HEK293 (cell line): ENCODE results near the gene FRMD4A.

Experiments
- CTCF ChIA-PET: fragments of 350-600 bp; formaldehyde crosslinking; extraction: SDS; loops from one replicate; lab custom pipeline; 2021; ENCODE audit warnings: antibody characterized with exemption; lab: Yijun Ruan, JAX
- POLR2A ChIA-PET: fragments of 300-600 bp; formaldehyde crosslinking; extraction: SDS; loops from one replicate; lab custom pipeline; 2020; ENCODE audit warnings: antibody characterized with exemption, inconsistent platforms; lab: Yijun Ruan, JAX
- H3K27ac ChIP-seq: fragments of 200-500 bp; sonication (Bioruptor generic); 2 replicates; pipeline ENCODE4 v1.5.1; 2014; ENCODE audit warnings: low read depth, low read length, control low read depth, inconsistent platforms; ENCODE audit errors: extremely low read depth
- H3K36me3 ChIP-seq, 2 experiments: fragments of 200-500 bp in 1 of 2; sonication (Bioruptor generic) in 1 of 2; 1 replicate in 1 of 2; 2 replicates in 1 of 2; pipeline ENCODE4 v1.5.1; 2014 to 2017; ENCODE audit warnings: inconsistent platforms in 2 of 2, low read length in 2 of 2; ENCODE audit not compliant: control insufficient read depth in 2 of 2, insufficient read depth in 1 of 2
- H3K4me1 ChIP-seq: fragments of 200-500 bp; sonication (Bioruptor generic); 2 replicates; pipeline ENCODE4 v1.5.1; 2014; ENCODE audit warnings: mild to moderate bottlenecking, low read length, inconsistent platforms; ENCODE audit not compliant: control insufficient read depth, insufficient read depth
- H3K4me3 ChIP-seq: 2 replicates; pipeline ENCODE4 v1.5.1; 2011; ENCODE audit warnings: low read depth, mild to moderate bottlenecking, control low read depth, low read length, moderate library complexity
- H3K9me3 ChIP-seq: fragments of 200-500 bp; sonication (Bioruptor generic); 2 replicates; pipeline ENCODE4 v1.5.1; 2014; ENCODE audit warnings: low read depth, low read length, inconsistent platforms; ENCODE audit not compliant: control insufficient read depth, insufficient read depth
- FEZF1 ChIP-seq: fragments of 450-650 bp; formaldehyde crosslinking; IDR thresholded peaks from 2 replicates; pipeline ENCODE4 v1.5.1; 2016; ENCODE audit warnings: missing biosample characterization, missing genetic modification characterization
- GLIS2 ChIP-seq: fragments of 450-650 bp; formaldehyde crosslinking; IDR thresholded peaks from 2 replicates; pipeline ENCODE4 v1.5.1; 2016; ENCODE audit warnings: missing biosample characterization, missing genetic modification characterization
- PBX3 ChIP-seq: sonication (generic); formaldehyde crosslinking; IDR thresholded peaks from 2 replicates; pipeline ENCODE4 v1.8.1; 2022; ENCODE audit warnings: mild to moderate bottlenecking, moderate library complexity, missing genetic modification reagents
- PRDM6 ChIP-seq: fragments of 450-650 bp; formaldehyde crosslinking; IDR thresholded peaks from 2 replicates; pipeline ENCODE4 v1.5.1; 2017; ENCODE audit warnings: missing biosample characterization, missing genetic modification characterization
- REPIN1 ChIP-seq: fragments of 450-650 bp; formaldehyde crosslinking; IDR thresholded peaks from 2 replicates; pipeline ENCODE4 v1.5.1; 2017; ENCODE audit warnings: missing biosample characterization, missing genetic modification characterization, low read depth
- SP2 ChIP-seq: fragments of 450-650 bp; formaldehyde crosslinking; IDR thresholded peaks from 2 replicates; pipeline ENCODE4 v1.5.1; 2016; ENCODE audit warnings: missing biosample characterization, missing genetic modification characterization
- ZBTB49 ChIP-seq: fragments of 450-650 bp; formaldehyde crosslinking; IDR thresholded peaks from 2 replicates; pipeline ENCODE4 v1.5.1; 2016; ENCODE audit warnings: missing biosample characterization, missing genetic modification characterization, low read depth
- ZNF148 ChIP-seq: fragments of 450-650 bp; formaldehyde crosslinking; IDR thresholded peaks from 2 replicates; pipeline ENCODE4 v1.5.0; 2017; ENCODE audit warnings: missing biosample characterization, missing genetic modification characterization, borderline replicate concordance
- ZNF221 ChIP-seq: fragments of 450-650 bp; formaldehyde crosslinking; IDR thresholded peaks from 2 replicates; pipeline ENCODE4 v1.5.1; 2017; ENCODE audit warnings: missing biosample characterization, missing genetic modification characterization, borderline replicate concordance
- ZNF239 ChIP-seq: fragments of 450-650 bp; formaldehyde crosslinking; IDR thresholded peaks from 2 replicates; pipeline ENCODE4 v1.5.1; 2016; ENCODE audit warnings: missing biosample characterization, missing genetic modification characterization
- ZNF335 ChIP-seq: fragments of 450-650 bp; formaldehyde crosslinking; conservative IDR thresholded peaks from 2 replicates; pipeline ENCODE4 v1.5.1; 2016; ENCODE audit warnings: missing biosample characterization, missing genetic modification characterization
- ZNF423 ChIP-seq: fragments of 450-650 bp; formaldehyde crosslinking; IDR thresholded peaks from 2 replicates; pipeline ENCODE4 v1.5.1; 2016; ENCODE audit warnings: missing biosample characterization, missing genetic modification characterization
- ZNF426 ChIP-seq: fragments of 450-650 bp; formaldehyde crosslinking; IDR thresholded peaks from 2 replicates; pipeline ENCODE4 v1.5.1; 2017; ENCODE audit warnings: missing biosample characterization, missing genetic modification characterization, mild to moderate bottlenecking, inconsistent platforms, moderate library complexity
- ZNF692 ChIP-seq: fragments of 450-650 bp; formaldehyde crosslinking; IDR thresholded peaks from 2 replicates; pipeline ENCODE4 v1.5.1; 2016; ENCODE audit warnings: missing biosample characterization, missing genetic modification characterization
- ZNF747 ChIP-seq: fragments of 450-650 bp; formaldehyde crosslinking; IDR thresholded peaks from 2 replicates; pipeline ENCODE4 v1.5.1; 2016; ENCODE audit warnings: missing biosample characterization, missing genetic modification characterization

FRMD4A gene

GRCh38 chr10:13634207-13634606 is 696.5 kb downstream of the FRMD4A start (continued):
- TF ChIP-seq REPIN1 (tag by site-specific recombination) (no peak), ZNF423 (tag by site-specific recombination) (no peak), PBX3 (CRISPR knock-in tag) (no peak), ZNF747 (tag by site-specific recombination) (no peak), ZNF239 (tag by site-specific recombination) (no peak), PRDM6 (tag by site-specific recombination) (no peak), ZNF148 (tag by site-specific recombination) (no peak), ZNF692 (tag by site-specific recombination) (no peak), ZBTB49 (tag by site-specific recombination) (no peak), ZNF426 (tag by site-specific recombination) (no peak)

- ChIA-PET CTCF (interaction anchor here (1.3 to 1.6 kb wide), 2 partner anchors 20 to 26 kb away, joined by 3 read pairs; no protein-coding TSS in a partner anchor), POLR2A (interaction anchor here (1.2 kb wide), 1 partner anchor 47 kb away, joined by 3 read pairs; the partner anchor contains the start of gene PRPF18)
- TF ChIP-seq FEZF1 (no peak), ZNF335 (tag by site-specific recombination) (no peak), SP2 (tag by site-specific recombination) (no peak), GLIS2 (tag by site-specific recombination) (no peak), ZNF221 (no peak)
- Histone ChIP-seq H3K27ac (no peak overlapping the region), H3K36me3 (peaks cover 0 to 27% of the 10 kb centered on the region in 2 experiments; a peak in 2 of 3 replicates), H3K4me1 (no peaks in the 10 kb centered on the region), H3K9me3 (no peaks in the 10 kb centered on the region), H3K4me3 (no peak overlapping the region)
Measured at GRCh38 chr10:13633689-13634088, 697.0 kb downstream of the FRMD4A start.
